ENCODE results near the gene HOXC12.

Gene HOXC12

GRCh38 chr12:53954694-53955035 is at the start of gene HOXC12:
TSS of gene HOXC12 (plus strand) at chr12:53954903. CDS start at chr12:53954930, 27 bp downstream.
- DNase-seq (ENCODE audit: extremely low spot score, insufficient read length, low read depth) (no peak), FAIRE-seq (no peak)

- FAIRE-seq (no peak), DNase-seq (ENCODE audit: extremely low spot score, insufficient read length, low read depth) (no peak)
Observed at GRCh38 chr12:53907103-53907502, 47.6 kb upstream of the HOXC12 start.

- no peak for DNase-seq (ENCODE audit: extremely low spot score, insufficient read length, low read depth)
- FAIRE-seq = no peak
Observed at GRCh38 chr12:53916788-53917655, 37.7 kb upstream of the HOXC12 start.

- FAIRE-seq = no peak
- DNase-seq (ENCODE audit: extremely low spot score, insufficient read length, low read depth) = no peak
Observed at GRCh38 chr12:53924521-53925405, 29.9 kb upstream of the HOXC12 start.

- FAIRE-seq (no peak), DNase-seq (ENCODE audit: extremely low spot score, insufficient read length, low read depth) (no peak)
Observed at GRCh38 chr12:53927220-53928029, 27.3 kb upstream of the HOXC12 start.

GRCh38 chr12:53928054-53928835 is 26.5 kb upstream of the HOXC12 start:
- DNase-seq (ENCODE audit: extremely low spot score, insufficient read length, low read depth) (no peak), FAIRE-seq (no peak)

- no peak for DNase-seq (ENCODE audit: extremely low spot score, insufficient read length, low read depth)
- FAIRE-seq = no peak
Observed at GRCh38 chr12:53929527-53929926, 25.2 kb upstream of the HOXC12 start.

- FAIRE-seq = no peak
- no peak for DNase-seq (ENCODE audit: extremely low spot score, insufficient read length, low read depth)
Observed at GRCh38 chr12:53930591-53931255, 24.0 kb upstream of the HOXC12 start.

GRCh38 chr12:53931844-53932581 is 22.7 kb upstream of the HOXC12 start:
- DNase-seq (ENCODE audit: extremely low spot score, insufficient read length, low read depth) (no peak), FAIRE-seq (no peak)

- no peak for FAIRE-seq
- DNase-seq (ENCODE audit: extremely low spot score, insufficient read length, low read depth) = no peak
Observed at GRCh38 chr12:53932915-53933314, 21.8 kb upstream of the HOXC12 start.

GRCh38 chr12:53935383-53936341 is 19.0 kb upstream of the HOXC12 start:
- DNase-seq (ENCODE audit: extremely low spot score, insufficient read length, low read depth) (no peak), FAIRE-seq (no peak)

- no peak for FAIRE-seq
- DNase-seq (ENCODE audit: extremely low spot score, insufficient read length, low read depth) = no peak
Observed at GRCh38 chr12:53937099-53937498, 17.6 kb upstream of the HOXC12 start.

GRCh38 chr12:53937596-53938325 is 16.9 kb upstream of the HOXC12 start:
- no peak for FAIRE-seq
- DNase-seq (ENCODE audit: extremely low spot score, insufficient read length, low read depth) = no peak

- DNase-seq (ENCODE audit: extremely low spot score, insufficient read length, low read depth) = no peak
- no peak for FAIRE-seq
Observed at GRCh38 chr12:53938326-53939140, 16.2 kb upstream of the HOXC12 start, which contains the start of gene HOXC13. TSS of gene HOXC13 (plus strand) at chr12:53938831. CDS start at chr12:53938907, 76 bp downstream.
